Ramos (cell line): ENCODE results near the gene RARS1.
"Not testable (repeated sequence)": the region's sequence is repeated elsewhere in the genome, so short reads cannot be mapped to it uniquely, and the experiment has no call there.

ENCODE experiments used
- in situ Hi-C: fragments of 300-500 bp; cut with MboI; formaldehyde crosslinking; loops from one replicate; pipeline ENCODE4 v1.14.3; 2022; ENCODE audit warnings: low sequenced_read_pairs; ENCODE audit not compliant: unreplicated experiment

Gene RARS1

DNA sequence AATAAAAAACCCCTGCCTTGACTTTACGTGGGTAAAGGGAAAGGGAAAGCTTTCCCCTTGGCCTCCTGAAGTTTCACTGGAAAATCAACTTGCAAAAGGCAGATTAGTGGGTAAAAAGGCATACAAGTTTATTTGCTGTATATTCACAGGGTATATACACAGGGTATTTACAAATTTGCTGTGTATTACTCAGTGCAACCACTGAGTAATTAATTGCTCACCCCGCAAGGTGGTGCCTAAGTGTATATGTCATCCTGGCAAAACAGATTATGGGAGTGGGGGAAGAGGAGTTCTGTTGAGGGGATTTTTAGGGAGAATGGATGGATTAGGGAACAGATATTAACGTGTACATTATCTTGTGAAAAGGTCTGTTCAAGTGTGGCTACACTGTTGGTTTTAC, 7.1 kb upstream of the RARS1 start:
- in situ Hi-C loops: no loop called here

DNA sequence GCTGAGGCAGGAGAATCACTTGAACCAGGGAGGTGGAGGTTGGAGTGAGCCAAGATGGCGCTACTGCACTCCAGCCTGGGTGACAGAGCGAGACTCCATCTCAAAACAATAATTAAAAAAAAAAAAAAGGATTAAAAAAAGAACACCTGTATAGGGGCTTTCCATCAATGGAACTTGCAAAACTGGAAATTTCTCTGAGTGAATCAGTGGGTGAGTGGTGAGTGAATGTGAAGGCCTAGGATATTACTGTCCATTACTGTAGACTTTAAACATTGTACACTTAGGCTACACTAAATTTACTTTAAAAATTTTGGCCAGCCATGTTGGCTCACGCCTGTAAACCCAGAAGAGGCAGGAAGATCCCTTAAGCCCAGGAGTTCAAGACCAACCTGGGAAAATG, 5.7 kb upstream of the RARS1 start:
- in situ Hi-C loops: no loop called here

DNA sequence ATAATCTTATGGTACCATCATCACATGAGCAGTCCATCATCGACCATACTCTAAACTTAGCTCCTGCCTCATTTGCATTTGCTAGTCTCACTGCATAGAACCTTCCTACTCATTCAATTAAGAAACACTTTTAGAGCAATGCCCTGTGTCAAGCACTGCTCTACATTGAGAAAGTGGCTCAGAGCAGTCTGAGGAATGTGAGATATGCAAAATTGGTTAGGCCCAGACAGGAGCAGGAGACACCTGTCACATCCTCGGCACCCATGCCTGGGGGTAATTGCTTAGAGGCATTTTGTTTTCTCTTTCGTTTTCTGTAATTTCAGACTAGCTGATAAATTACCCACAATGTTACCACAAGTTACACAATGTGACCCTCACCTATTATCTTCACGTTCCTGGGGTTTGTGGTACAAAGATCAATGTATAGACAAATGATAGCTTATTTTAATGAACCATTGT, 4.9 kb upstream of the RARS1 start:
- in situ Hi-C loops: no loop called here

DNA sequence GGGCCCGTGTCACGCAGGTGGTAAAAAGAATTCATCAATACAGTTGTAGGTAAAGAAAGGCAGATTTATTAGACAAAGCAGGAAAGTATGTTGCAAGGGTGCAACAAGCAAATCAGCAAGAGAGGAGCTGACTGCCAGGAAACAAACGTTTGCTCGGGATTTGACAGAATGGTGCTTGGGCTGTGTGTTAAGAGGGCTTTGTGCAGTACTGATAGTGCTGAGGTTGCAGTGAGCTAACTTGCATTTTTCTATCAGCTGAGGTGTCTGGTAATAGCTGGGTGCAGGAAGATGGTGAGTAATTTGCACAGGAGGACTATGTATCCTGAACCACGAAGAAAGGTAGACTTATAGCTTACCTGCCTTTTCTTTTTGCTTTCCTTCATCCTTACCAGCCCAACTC, 3.9 kb upstream of the RARS1 start:
- in situ Hi-C loops: no loop called here

DNA sequence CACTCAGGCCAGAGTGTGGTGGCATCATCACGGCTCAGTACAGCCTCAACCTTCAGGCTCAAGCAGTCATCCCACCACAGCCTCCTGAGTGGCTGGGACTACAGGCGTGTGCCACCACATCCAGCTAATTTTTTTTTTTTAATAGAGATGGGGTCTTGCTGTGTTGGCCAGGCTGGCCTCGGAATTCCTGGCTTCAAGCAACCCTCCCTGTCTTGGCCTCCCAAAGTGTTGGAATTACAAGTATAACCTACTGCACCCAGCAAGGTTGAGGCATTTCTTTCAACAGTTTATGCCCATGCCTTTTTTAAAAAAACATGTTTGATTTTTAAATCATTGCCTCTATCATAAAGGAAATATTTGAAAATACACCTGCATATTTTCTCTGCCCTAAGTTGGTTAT, 2.8 kb downstream of the RARS1 start:
- in situ Hi-C loops: no loop called here

DNA sequence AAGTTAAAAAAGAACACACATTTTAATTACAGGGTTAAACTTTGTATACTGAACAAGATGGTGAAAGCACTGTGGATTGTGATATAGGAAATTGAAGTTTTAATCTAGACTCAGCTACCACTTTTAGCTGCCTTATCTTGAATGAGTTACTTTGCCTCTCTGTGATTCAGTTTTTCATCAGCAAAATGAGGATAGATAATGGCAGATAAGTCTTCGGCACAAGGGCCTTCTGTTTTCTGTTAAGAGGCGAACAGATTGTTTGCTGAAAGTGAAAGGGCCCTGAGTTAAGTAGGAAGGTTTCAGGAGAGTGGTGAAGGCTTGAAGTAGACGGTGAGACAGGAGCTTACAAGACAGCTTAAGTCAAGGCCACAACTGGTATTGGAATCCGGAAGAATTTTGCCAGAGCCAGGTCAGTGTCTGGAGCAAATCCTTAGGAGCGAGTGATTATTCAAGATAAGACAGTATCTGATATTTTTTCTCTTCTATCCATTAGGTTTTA, 7.8 kb downstream of the RARS1 start:
- in situ Hi-C loops: no loop called here

DNA sequence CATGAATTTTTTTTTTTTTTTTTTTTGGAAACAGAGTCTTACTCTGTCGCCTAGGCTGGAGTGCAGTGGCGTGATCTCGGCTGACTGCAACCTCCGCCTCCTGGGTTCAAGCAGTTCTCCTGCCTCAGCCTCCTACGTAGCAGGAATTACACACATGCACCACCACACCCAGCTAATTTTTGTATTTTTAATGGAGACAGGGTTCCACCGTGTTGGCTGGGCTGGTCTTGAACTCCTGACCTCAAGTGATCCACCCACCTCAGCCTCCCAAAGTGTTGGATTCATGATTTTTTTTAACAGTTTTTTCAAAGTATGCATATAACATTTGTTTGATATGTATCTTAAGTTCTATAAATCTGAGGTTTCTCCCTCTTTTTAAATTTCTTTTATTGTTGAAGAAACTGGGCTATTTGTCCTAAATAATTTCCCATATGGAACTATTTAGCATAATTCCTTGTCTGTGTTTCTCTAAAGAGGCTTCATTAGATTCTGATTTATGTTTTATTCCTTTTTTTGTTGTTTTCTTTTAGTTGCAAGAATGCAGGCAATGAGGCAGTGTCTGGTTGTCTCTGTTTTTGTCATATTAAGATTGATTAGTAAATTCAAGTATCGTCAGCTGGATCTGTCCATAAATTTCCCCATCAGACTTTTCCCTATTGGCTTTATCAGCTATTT, 16.4 kb downstream of the RARS1 start:
- in situ Hi-C loops: no loop called here

DNA sequence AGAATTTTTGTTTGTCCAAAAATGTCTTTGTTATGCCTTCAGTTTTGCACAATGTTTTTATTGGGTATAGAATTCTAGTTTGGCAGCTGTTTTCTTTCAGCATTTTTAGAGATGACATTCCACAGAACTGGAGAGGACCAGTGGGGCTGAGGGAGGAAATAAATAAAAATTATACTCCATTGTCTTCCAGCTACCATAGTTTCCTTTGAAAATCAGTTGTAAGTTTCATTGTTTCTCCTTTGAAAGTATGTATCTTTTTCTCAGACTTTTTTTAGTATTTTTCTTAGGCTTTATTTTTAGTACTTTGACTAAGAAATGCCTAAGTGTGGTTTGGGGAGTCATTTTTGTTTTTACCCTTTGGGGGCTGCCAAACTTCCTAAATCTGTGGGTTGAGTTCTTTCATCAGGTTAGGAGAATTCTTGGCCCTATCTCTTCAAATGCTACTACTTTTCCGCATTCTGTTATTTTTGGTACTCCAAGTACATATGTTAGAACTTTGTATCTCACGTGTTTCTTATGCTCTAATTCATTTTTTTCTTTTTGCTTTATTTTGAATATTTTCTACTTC, 27.7 kb downstream of the RARS1 start:
- in situ Hi-C loops: no loop called here

DNA sequence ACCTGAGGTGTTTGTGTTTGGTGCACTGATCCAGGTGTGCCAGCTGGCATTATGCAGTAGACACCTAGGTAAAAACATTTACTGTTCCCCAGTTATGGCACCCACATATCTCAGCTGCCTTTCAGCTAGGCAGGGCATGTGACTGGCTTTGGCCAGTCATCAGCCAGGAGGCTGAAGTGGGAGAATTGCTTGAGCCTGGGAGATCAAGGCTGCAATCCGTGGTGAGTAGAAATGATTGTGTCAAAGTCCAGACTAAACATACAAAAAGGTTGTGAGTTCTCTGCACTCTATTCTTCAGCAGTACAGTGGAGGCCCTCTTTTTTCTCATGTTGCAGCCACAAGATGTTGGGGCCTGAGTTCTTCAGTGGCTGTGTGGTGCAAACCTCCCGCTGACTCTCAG, 39.6 kb downstream of the RARS1 start:
- in situ Hi-C loops: no loop called here

DNA sequence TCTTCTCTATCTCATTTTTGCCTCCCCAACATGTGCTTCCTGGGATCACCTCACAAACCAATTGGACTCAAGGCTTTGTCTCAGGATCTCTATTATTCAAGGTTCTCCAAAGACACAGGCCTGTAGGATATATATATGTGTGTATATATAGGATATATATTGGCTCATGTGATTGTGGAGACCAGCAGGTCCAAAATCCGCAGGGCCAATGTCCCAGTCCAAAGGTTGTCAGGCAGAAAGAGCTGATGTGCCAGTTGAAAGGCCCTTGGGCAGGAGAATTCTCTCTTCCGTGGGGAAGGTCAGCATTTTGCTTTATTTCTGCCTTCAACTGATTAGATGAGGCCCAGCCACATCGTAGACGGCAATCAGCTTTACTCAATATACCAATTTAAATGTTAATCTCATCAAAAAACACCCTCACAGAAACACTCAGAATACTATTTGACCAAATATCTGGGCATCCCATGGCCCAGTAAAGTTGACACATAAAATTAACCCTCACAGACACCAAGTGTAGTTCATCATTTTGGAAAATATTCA, 41.6 kb downstream of the RARS1 start:
- in situ Hi-C loops: no loop called here

DNA sequence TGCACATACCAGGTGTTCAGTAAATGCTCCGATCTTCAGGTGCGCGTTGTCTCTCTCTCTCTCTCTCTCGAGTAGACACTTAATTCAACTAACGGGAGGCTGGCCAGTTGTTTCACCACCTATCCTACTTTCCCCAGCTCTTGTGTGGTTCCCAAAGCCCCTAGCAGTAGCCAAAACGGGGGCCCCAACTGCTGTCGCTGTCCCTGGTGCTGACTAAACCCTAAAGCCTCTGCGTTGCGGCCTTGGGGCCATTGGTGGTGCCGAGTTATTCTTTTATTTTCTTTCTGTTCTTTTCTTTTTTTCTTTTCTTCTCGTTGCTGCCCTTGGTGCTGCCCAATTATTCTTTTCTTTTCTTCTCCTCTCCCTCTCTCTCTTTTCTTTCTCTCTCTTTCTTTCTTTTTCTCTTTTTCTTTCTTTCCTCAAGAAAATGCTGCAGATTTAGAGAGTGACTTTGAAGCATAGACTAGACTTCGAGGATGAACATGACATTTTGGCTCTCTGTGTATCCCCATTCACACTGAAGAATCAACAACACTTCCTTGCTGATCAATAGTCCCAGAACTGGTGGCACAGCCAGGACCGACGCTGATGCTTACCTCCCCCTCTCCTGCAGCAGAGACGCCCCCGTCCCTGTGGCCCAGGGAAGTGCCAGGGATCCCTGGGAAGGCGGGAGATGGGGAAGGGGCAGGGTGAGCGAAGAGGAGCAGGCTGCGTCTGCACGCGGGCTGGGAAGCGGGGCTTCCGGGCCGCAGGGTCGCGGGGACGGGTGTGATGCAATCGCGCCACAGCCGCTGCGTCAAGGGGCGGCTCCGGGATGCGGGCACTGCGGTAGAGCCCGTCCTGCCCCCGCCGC, 42.5 kb downstream of the RARS1 start, which contains the start of gene FBLL1:
TSS of gene FBLL1 (plus strand) at position 785 of the 853 bp plus-strand sequence. CDS start 200 bp downstream, outside the sequence.
- in situ Hi-C loops: no loop called here

DNA sequence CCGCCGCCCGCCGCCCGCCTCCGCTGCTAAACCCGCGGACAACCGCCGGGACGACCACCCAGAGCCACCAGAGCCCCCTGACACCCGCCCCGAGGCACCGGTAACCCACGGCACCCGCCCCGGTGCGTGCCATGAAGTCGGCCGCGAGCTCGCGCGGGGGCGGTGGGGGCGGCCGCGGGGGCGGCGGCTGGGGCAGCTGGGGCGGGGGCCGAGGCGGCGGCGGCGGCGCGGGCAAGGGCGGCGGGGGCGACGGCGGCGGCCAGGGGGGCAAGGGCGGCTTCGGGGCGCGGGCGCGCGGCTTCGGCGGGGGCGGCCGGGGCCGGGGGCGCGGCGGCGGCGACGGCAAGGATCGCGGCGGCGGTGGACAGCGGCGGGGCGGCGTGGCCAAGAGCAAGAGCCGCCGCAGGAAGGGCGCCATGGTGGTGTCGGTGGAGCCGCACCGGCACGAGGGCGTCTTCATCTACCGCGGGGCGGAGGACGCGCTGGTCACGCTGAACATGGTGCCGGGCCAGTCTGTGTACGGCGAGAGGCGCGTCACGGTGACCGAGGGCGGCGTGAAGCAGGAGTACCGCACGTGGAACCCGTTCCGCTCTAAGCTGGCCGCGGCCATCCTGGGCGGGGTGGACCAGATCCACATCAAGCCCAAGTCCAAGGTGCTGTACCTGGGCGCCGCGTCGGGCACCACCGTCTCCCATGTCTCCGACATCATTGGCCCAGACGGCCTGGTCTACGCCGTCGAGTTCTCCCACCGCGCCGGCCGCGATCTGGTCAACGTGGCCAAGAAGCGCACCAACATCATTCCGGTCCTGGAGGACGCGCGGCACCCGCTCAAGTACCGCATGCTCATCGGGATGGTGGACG, 43.3 kb downstream of the RARS1 start:
- in situ Hi-C loops: no loop called here

DNA sequence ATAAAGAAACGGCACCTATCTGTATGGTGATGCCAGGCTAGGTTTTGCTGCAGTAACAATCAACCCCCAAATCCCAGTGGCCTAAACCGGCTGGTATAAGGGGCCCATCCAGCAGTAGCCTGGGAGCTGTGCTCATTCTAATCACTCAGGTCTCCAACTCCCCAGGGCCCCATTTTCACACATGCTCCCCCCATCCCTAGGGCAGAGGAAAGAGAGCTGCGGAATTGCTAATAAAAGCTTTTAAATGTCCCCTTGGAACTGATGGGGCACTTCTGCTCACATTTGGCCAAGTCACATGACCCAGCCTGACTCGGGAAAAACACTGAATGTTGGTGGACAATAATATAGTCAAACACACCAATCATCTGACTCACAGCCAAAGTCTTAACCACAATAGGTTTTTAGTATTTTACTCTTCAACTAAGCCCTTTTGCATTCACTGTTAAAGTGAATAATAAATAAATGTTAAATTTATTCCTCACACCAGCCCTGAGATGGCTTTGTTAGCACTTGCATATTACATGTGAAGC, 44.4 kb downstream of the RARS1 start:
- in situ Hi-C loops: no loop called here

DNA sequence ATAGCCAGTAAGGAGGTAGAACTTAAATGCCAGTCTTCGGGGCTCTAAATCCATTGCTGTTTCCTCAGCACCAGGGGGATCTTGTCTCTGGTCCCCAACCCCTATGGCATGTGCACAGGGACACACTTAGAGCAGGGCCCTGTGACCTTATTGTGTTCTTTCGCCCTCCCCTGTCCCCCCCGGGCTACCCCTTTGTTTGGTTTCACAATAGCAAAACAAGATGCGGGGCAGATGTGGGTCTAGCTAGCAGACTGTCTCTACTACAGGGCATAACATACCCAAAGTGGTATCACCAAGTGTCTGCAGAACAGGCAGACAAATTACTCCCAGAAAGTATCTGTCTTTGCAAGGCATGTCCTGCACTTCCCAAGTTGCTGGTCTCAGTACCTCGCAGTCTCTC, 44.9 kb downstream of the RARS1 start:
- in situ Hi-C loops: no loop called here

DNA sequence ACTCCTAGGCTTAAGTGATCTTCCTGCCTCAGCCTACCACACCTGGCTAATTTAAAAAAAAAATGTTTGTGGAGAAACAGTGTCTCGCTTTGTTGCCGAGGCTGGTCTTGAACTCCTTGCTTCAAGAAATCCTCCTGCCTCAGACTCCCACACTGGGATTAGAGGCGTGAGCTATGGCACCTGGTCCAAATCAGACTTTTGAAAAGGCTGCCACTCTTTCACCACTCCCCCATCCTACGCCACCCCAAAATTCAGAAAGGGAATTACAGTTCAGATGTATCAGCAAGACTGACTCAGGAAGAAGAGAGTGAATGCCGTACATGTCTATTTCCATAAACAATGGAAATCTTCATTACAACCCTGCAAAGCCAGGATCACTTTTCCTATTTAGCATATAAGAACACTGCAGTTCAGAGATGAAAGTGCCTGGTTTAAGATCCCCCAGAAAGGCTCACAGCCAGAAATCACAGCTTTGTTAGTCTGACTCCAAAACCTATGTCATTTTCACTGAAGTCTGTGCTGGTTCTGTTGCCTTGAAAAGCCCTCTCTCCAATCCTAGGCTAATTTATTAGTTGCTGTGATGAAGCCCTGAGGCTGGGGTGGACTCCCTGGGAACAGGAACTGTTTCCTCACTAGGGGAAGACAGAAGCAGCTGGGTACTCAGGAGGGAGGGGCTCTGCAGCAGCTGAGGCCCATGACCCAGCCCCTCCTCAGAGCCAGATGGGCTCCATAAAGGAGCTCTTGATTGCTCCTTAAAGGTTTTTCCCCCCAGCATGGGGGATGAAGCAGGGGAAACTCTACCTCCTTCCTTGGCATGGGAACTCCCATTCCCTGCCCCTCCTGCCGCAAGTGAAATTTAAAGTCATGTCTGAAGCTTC, 46.0 kb downstream of the RARS1 start:
- in situ Hi-C loops: no loop called here

DNA sequence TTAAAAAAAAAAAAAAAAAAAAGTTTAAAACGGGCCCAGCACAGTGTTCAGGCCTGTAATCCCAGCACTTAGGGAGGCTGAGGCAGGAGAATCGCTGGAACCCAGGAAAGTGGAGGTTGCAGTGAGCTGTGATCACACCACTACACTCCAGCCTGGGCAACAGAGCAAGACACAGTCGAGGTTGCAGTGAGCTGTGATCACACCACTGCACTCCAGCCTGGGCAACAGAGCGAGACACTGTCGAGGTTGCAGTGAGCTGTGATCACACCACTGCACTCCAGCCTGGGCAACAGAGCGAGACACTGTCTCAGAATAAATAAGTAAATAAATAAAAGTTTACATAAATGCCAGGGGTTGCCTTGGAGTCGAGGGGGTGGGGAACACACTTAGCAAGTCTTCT, 48.1 kb downstream of the RARS1 start:
- in situ Hi-C loops: not testable (repeated sequence)

DNA sequence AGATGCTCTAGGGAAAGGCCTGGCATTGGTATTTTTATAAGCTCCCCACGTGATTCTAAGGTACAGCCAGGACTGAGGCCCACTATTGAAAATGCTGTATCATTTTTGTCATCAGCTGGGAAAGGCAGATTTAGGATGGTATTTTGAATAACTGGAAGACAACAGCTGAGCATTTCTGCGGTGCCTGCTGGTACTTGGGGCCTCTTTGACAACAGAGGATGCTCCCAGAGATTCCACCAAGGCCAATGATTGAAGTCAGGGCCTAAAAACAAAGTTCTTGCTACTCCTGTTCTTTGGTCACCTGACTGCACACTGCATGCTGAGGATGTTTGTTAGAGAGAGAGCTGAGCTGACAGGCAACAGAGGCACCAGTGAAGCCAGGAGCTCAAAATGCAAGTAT, 50.9 kb downstream of the RARS1 start:
- in situ Hi-C loops: no loop called here

DNA sequence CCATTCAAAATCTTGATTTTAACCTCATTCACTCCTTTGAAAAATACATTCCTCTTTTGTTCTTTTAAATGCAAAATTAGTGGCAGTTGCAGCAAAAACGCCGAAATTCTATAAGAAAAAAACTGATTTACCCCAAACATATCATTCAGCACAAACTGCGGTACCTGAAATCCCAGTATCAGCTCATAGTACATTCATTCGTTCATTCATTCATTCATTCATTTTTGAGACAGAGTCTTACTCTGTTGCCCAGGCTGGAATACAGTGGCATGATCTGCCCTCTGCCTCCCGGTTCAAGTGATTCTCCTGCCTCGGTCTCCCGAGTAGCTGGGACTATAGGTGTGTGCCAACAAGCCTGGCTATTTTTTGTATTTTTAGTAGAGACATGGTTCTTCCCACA, 63.3 kb downstream of the RARS1 start:
- in situ Hi-C loops: no loop called here

DNA sequence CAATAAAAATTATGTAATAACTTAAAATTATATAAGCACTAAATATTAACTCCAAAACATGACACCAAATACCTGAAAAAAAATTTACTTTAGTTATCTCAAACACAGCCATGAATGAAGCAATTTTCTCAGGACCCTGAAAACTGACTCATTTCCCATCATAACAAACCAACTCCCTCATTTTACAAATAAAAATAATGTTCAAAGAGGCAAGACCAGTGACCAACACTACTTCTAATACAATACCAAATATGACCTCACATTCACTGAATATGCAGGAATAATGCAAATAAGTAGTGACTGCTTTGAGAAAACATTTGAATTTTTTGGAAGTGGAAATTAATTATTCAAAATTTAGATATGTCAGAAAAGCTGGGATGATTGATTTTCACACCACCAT, 64.4 kb downstream of the RARS1 start:
- in situ Hi-C loops: no loop called here
